NCI-H128 (cell line): Measurements from ENCODE around the gene PLEK2.
"Not testable (repeated sequence)": the region's sequence is repeated elsewhere in the genome, so short reads cannot be mapped to it uniquely, and the experiment has no call there.

ENCODE experiments used
- DNase-seq: peaks from one replicate; lab custom pipeline; 2025; ENCODE audit not compliant: unreplicated experiment; lab: John Stamatoyannopoulos, UW

Gene PLEK2

DNA sequence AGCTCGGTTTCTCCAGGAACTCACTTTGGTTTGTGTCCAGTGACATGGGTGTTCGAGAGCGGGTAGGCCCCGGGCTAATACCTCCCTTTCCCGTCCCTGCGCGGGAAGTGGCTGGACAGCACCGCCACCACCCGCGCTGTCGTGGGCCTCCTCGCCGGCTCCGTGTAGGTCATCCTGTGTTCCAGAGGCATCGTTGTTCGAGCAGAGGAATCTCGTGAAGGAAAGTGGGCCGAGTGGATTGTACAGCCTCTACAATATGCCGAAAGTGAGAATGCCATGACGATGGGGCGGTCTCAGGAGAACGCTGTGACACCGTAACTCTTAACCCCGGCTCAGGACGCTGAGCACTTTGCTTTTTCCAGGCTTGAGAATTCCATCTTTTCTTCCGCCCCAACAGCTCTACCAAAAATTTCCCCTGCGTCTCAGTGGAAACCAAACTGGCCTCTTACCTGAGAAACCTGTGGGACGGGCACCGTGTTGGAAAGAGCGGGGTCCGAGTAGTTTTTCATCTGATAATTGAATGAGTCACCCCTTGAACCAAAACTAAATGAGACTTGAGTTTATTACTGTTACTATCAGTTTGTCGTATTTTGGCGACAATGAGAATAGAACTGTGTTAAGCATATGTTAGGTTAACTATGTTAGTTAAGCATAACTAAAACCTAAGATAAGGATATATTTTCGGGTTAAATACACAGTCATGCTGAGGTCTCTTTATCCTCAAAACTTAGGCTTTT is 51.3 kb downstream of the PLEK2 start:
- DNase-seq: no peak

DNA sequence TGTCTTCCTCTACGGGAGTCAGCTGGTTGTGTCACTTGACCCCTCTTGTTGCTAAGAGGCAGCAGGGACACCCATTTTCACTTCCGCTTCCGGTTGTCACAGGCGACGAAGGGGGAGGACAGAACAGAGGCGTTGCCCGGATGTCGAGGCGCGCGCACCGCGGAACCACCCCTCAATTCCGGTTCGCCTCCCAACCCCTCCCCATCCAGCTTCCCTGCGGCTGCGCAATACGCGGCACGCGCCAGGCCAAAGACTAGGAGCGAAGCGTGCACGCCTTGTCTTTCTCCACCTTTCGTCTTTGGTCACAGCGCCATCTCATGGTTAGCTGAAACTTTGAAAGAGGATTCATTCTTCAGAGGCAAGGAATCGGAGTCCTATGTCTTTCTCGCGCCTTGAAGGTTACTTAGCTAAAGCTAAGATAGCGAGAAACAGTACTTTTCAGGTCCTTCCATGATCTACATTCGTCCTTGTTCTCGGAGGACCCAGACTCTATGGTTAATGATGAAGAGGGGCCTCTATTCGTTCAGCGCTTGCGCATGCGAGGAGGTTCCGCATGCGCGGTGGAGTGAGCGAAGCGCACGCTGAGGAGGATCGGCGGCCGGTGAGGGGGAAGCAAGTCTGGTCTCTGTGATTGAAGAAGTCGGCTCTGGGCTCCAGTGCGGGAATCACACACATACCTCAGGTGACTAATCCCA is 52.0 kb downstream of the PLEK2 start, which contains the start of the genes ATP6V1D and EIF2S1:
TSS of gene ATP6V1D (minus strand) at position 30 of the 695 bp plus-strand sequence. CDS start 106 bp downstream, outside the sequence.
TSS of gene EIF2S1 (plus strand) at position 554 of the 695 bp plus-strand sequence. CDS start 4,440 bp downstream, outside the sequence.
- DNase-seq: peak; percentile 97

DNA sequence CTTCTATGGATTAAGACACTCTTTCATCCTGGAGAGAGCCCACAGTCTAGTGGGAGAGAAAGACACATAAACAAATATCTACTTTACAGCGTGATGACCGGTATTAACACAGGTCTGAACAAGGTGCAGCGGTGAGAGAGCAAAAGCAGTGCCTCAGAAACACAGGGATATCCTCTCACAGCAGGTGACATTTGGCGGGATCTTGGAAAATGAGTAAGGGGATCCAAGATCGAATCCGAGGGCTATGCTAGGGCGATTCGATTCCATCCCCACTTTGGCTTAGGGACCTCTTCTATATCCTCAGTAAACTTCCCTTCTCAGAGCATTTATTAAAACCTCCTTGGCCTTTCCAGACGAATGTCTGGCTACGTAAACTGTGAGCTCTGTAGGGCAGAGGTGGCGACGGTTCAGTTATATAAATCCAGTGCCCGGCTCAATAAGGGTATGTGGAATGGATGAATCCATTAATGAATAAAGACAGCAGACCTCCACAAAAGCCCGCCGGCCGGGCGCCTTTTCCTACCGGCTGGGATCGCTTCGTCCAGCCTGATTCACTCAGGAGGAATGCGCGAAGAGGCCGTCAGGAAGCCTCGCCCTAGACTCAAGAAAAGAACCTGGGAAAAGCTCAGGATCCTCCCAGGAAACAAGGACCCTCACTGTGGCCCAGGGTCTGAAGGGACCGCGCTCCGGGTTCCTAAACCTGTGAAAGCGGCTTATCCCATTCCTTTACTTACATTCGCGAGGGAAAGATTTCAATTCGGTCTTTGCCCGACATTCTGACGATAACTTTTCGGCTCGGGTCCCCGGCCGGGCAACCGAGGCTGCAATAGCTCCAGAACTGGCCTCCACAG is 52.8 kb downstream of the PLEK2 start:
- peak; percentile 3 for DNase-seq

DNA sequence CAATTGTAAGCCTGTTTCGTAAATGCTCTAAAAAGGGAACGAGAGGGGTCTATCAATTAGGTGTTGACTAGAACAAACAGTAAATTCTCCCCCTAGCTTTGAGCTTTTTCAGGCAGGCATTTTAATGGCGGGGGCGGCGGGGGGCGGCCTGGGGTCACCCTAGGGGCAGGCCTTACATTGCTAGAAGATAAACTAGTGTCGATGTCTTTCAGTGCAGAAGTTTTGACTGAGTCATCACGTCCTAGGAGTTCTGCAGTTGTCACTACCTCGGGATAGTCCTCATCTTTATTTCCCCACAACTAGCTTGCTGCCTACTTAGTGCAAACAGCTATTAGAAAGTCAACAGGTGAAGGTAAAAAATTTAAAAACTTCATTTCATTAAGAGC is 54.0 kb downstream of the PLEK2 start:
- no peak for DNase-seq

DNA sequence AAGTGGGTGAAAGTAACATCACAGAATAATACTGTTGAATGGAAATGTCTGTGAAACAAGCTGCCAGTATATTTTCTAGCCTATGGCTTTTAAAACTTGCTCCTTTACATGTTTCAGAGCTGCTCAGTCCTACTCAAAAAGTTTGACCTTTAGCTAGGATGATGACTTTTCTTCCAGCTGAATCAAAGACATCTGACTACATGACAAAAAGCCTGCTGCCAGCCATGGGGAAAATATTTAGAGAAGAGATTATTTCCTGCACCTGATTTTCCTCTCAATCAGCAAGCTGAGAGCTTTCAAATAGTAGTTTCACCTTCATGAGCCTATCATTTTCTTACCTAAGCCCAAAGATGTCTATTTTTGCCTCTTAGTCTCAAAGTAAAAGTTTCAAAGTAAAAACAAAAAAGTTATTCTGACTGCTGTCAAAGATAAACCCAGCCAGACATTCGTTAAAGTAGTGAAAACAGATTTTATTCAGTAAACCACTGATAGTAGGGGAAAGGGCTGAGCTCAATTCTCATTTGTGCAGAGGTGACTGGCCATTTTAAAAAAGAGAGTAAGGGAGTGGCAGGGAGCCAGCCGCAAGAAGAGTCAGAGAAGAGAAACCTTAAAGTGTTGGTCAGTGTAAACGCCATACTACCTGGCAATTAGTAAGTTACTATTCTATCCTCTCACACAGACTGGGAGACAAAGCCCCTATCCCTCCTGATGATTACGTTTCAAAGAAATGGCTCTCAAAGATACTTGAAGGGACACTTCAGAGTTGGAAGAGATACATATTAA is 54.6 kb downstream of the PLEK2 start:
- DNase-seq: peak; percentile 31

DNA sequence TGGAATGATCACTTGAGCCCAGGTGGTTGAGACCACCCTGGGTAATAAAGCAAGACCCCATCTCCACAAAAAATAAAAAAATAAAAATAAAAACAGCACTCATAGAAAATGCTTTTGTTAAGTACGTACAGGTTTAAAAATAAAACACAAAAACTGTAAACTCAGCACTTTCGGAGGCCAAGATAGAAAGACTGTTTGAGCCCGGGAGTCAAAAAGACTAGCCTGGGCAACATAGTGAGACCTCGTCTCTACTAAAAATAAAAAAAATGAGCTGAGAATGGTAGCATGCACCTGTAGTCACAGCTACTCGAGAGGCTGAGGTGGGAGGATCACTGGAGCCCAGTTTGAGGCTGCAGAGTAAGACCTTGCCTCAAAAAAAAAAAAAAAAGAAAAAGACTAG is 59.9 kb downstream of the PLEK2 start:
- DNase-seq: no peak

DNA sequence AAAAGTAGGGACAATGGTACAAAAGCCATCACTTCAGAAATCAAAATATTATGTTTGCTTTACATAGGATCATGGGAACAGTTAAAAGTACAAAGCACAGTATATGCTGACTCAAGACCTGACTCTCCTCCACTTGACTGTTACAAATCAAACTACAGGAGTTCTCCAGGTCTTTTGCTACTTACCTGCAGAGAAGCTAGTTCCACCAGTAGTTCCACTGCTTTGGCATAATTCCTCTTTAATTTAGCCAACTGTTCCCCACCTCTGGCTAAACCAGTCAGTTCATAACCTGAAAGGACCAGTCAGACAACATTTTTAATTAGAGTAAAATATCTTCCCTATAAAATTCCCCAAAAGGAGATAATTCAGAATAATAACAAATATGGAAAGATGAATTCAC is 66.4 kb downstream of the PLEK2 start:
- DNase-seq: no peak

DNA sequence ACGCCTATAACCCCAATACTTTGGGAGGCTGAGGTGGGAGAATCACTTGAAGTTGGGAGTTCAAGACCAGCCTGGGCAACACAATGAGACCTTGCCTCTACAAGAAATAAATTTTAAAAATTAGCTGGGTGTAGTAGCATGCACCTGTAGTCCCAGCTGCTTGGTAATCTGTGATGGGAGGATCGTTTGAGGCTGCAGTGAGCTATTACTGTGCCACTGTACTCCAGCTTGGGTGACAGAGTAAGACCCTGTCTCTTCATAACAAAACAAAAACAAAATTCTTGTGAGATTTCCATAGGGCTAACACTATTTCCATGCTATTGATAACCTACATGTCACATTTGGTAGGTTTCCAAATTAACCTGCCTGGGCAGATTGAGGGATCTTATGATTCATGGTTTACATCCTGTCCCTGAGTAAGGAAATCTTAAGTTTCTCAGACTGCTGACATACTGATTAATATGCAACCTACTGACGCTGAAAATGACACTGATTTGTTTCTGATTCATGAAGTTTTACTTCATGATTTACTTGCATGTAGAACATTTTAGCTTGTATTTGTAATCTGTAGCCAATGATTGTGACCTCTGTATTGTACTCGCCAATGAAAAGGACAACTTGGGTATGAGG is 68.2 kb downstream of the PLEK2 start:
- no peak for DNase-seq

DNA sequence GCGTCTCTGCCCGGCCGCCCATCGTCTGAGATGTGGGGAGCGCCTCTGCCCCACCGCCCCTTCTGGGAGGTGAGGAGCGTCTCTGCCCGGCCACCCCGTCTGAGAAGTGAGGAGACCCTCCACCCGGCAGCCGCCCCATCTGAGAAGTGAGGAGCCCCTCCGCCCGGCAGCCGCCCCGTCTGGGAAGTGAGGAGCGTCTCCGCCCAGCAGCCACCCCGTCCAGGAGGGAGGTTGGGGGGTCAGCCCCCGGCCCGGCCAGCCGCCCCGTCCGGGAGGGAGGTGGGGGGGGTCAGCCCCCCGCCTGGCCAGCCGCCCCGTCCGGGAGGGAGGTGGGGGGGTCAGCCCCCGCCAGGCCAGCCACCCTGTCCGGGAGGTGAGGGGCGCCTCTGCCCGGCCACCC is 70.7 kb downstream of the PLEK2 start:
- not testable (repeated sequence) for DNase-seq
